ENCODE data around the gene FMNL2.

DNA sequence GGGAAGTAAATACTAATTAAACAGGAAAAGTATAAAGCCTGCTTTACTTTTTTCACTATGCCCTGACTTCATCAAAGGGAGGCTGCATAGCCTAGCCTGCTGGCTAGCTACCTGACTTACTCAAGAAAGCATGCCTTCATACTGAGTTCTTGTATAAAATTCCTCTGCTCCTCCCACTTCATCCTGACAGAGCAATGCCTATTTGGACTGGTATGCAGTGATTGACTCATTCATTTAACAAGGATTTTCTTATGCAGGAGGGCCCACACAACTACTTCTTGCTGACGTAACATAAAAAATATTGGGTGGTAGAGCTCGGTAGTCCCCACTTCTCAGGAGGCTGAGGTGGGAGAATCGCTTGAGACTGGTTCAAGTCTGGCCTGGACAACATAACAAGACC lies 311.8 kb downstream of the FMNL2 start:
- no peak for TF ChIP-seq POLR2A (IDR thresholded peaks at IDR 0.05)
- TF ChIP-seq, protein P1, sequence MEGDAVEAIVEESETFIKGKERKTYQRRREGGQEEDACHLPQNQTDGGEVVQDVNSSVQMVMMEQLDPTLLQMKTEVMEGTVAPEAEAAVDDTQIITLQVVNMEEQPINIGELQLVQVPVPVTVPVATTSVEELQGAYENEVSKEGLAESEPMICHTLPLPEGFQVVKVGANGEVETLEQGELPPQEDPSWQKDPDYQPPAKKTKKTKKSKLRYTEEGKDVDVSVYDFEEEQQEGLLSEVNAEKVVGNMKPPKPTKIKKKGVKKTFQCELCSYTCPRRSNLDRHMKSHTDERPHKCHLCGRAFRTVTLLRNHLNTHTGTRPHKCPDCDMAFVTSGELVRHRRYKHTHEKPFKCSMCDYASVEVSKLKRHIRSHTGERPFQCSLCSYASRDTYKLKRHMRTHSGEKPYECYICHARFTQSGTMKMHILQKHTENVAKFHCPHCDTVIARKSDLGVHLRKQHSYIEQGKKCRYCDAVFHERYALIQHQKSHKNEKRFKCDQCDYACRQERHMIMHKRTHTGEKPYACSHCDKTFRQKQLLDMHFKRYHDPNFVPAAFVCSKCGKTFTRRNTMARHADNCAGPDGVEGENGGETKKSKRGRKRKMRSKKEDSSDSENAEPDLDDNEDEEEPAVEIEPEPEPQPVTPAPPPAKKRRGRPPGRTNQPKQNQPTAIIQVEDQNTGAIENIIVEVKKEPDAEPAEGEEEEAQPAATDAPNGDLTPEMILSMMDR (IDR thresholded peaks at IDR 0.05 in 4 of 5, conservative IDR thresholded peaks at IDR 0.05 in 1 of 5): no peak

Measured in gastrocnemius medialis (tissue), 4 donors.